IPS DF 6.9 (cell line): ENCODE measurements around the gene COL18A1.
"Not testable (repeated sequence)": the region's sequence is repeated elsewhere in the genome, so short reads cannot be mapped to it uniquely, and the experiment has no call there.

ENCODE experiments used
- DNase-seq: peaks from one replicate; pipeline ENCODE4 v3.0.0-alpha.2; 2013; ENCODE audit warnings: low read depth, low spot score
- H3K27ac ChIP-seq: one replicate; pipeline ENCODE4 v1.5.1; 2013; ENCODE audit warnings: low read length, control low read depth
- H3K27me3 ChIP-seq: 2 replicates; pipeline ENCODE4 v1.6.1; 2013; ENCODE audit warnings: mild to moderate bottlenecking, low read length; ENCODE audit not compliant: control insufficient read depth, insufficient read depth
- H3K36me3 ChIP-seq: 2 replicates; pipeline ENCODE4 v1.6.1; 2013; ENCODE audit warnings: low read length; ENCODE audit not compliant: control insufficient read depth, insufficient read depth
- H3K4me1 ChIP-seq: 2 replicates; pipeline ENCODE4 v1.6.1; 2013; ENCODE audit warnings: low read length; ENCODE audit not compliant: control insufficient read depth, insufficient read depth
- H3K4me3 ChIP-seq: 2 replicates; pipeline ENCODE4 v1.5.1; 2013; ENCODE audit warnings: mild to moderate bottlenecking, low read length
- H3K9me3 ChIP-seq: 2 replicates; pipeline ENCODE4 v1.6.1; 2013; ENCODE audit warnings: low read length, inconsistent platforms; ENCODE audit not compliant: control insufficient read depth, insufficient read depth
- WGBS: extraction: QIAGEN DNeasy Blood & Tissue Kit; methylation state at CpG from one replicate; pipeline ENCODE4 v1.1.7; 2013; ENCODE audit warnings: mixed read lengths, missing lambda C conversion rate; ENCODE audit not compliant: insufficient read length, insufficient coverage; 5-methylcytosine and 5-hydroxymethylcytosine counted together

COL18A1 gene

GRCh38 chr21:45499970-45500577, 95.1 kb downstream of the COL18A1 start:
- Histone ChIP-seq H3K4me3 (no peak overlapping the region), H3K4me1 (no peaks in the 10 kb centered on the region), H3K27ac (no peak overlapping the region), H3K9me3 (no peaks in the 10 kb centered on the region), H3K27me3 (no peaks in the 10 kb centered on the region), H3K36me3 (peaks cover 44% of the 10 kb centered on the region)
- DNase-seq = no peak
- WGBS = no CpG with 5 or more reads among the region's 6 CpGs

GRCh38 chr21:45501081-45502005, 96.4 kb downstream of the COL18A1 start:
- no CpG with 5 or more reads among the region's 20 CpGs for whole genome bisulfite sequencing
- not testable (repeated sequence) for H3K27me3 ChIP-seq, H3K4me3 ChIP-seq, DNase-seq, H3K9me3 ChIP-seq, H3K27ac ChIP-seq, H3K4me1 ChIP-seq
- H3K36me3 ChIP-seq = peaks cover 38% of the 10 kb centered on the region

- Histone ChIP-seq H3K36me3 (peaks cover 34% of the 10 kb centered on the region), H3K27me3 (no peaks in the 10 kb centered on the region), H3K4me3 (no peak overlapping the region), H3K27ac (no peak overlapping the region), H3K9me3 (no peaks in the 10 kb centered on the region), H3K4me1 (no peaks in the 10 kb centered on the region)
- no CpG with 5 or more reads among the region's 13 CpGs for WGBS
- no peak for DNase-seq
Measured at GRCh38 chr21:45502006-45502345, 97.0 kb downstream of the COL18A1 start.

- no peak overlapping the region for H3K27ac ChIP-seq
- H3K4me1 ChIP-seq = no peaks in the 10 kb centered on the region
- H3K9me3 ChIP-seq = no peaks in the 10 kb centered on the region
- no peaks in the 10 kb centered on the region for H3K27me3 ChIP-seq
- no peak overlapping the region for H3K4me3 ChIP-seq
- WGBS = no CpG with 5 or more reads among the region's 10 CpGs
- DNase-seq = no peak
- H3K36me3 ChIP-seq = peaks cover 28% of the 10 kb centered on the region
Measured at GRCh38 chr21:45502600-45502999, 97.6 kb downstream of the COL18A1 start.

GRCh38 chr21:45503226-45503625, 98.3 kb downstream of the COL18A1 start:
- H3K27me3 ChIP-seq, H3K4me3 ChIP-seq, DNase-seq, H3K27ac ChIP-seq, H3K4me1 ChIP-seq, H3K9me3 ChIP-seq: not testable (repeated sequence)
- WGBS = no CpG with 5 or more reads among the region's 4 CpGs
- H3K36me3 ChIP-seq = peaks cover 23% of the 10 kb centered on the region

- H3K36me3 ChIP-seq = peaks cover 15% of the 10 kb centered on the region
- H3K9me3 ChIP-seq = no peaks in the 10 kb centered on the region
- 0 out of 2 replicates have a peak, but pooled peaks cover 1% of the 10 kb centered on the region for H3K4me1 ChIP-seq
- no peak for DNase-seq
- H3K4me3 ChIP-seq = no peak overlapping the region
- WGBS = no CpG with 5 or more reads among the region's 22 CpGs
- H3K27ac ChIP-seq = no peak overlapping the region
- H3K27me3 ChIP-seq = no peaks in the 10 kb centered on the region
Measured at GRCh38 chr21:45504021-45504515, 99.1 kb downstream of the COL18A1 start.

GRCh38 chr21:45504516-45505415, 99.8 kb downstream of the COL18A1 start:
- Histone ChIP-seq H3K4me3 (no peak overlapping the region), H3K27me3 (no peaks in the 10 kb centered on the region), H3K36me3 (peaks cover 9% of the 10 kb centered on the region), H3K27ac (no peak overlapping the region), H3K4me1 (0 out of 2 replicates have a peak, but pooled peaks cover 1% of the 10 kb centered on the region), H3K9me3 (no peaks in the 10 kb centered on the region)
- no peak for DNase-seq
- no CpG with 5 or more reads among the region's 41 CpGs for WGBS

- Histone ChIP-seq H3K9me3 (no peaks in the 10 kb centered on the region), H3K27ac (no peak overlapping the region), H3K4me3 (no peak overlapping the region), H3K4me1 (0 out of 2 replicates have a peak, but pooled peaks cover 1% of the 10 kb centered on the region), H3K27me3 (no peaks in the 10 kb centered on the region), H3K36me3 (peaks cover 13% of the 10 kb centered on the region)
- no peak for DNase-seq
- WGBS = no CpG with 5 or more reads among the region's 33 CpGs
Measured at GRCh38 chr21:45505416-45506021, 100.6 kb downstream of the COL18A1 start.

- H3K27me3 ChIP-seq = no peaks in the 10 kb centered on the region
- peaks cover 13% of the 10 kb centered on the region for H3K36me3 ChIP-seq
- no peak overlapping the region for H3K4me3 ChIP-seq
- H3K4me1 ChIP-seq = 0 out of 2 replicates have a peak, but pooled peaks cover 1% of the 10 kb centered on the region
- WGBS = no CpG with 5 or more reads among the region's 22 CpGs
- DNase-seq = no peak
- H3K27ac ChIP-seq = no peak overlapping the region
- no peaks in the 10 kb centered on the region for H3K9me3 ChIP-seq
Measured at GRCh38 chr21:45506241-45506817, 101.4 kb downstream of the COL18A1 start.
